ENCODE data around the gene HOXA9.

HOXA9 gene

GRCh38 chr7:27132978-27133377 lies 32.4 kb downstream of the HOXA9 start (continued):
- TF ChIP-seq, protein P1, sequence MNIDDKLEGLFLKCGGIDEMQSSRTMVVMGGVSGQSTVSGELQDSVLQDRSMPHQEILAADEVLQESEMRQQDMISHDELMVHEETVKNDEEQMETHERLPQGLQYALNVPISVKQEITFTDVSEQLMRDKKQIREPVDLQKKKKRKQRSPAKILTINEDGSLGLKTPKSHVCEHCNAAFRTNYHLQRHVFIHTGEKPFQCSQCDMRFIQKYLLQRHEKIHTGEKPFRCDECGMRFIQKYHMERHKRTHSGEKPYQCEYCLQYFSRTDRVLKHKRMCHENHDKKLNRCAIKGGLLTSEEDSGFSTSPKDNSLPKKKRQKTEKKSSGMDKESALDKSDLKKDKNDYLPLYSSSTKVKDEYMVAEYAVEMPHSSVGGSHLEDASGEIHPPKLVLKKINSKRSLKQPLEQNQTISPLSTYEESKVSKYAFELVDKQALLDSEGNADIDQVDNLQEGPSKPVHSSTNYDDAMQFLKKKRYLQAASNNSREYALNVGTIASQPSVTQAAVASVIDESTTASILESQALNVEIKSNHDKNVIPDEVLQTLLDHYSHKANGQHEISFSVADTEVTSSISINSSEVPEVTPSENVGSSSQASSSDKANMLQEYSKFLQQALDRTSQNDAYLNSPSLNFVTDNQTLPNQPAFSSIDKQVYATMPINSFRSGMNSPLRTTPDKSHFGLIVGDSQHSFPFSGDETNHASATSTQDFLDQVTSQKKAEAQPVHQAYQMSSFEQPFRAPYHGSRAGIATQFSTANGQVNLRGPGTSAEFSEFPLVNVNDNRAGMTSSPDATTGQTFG (tag by site-specific recombination; IDR thresholded peaks at IDR 0.05; ENCODE audit: borderline replicate concordance), result no peak
- TF ChIP-seq ZSCAN18 (tag by site-specific recombination; IDR thresholded peaks at IDR 0.05) (no peak), ZNF747 (tag by site-specific recombination; IDR thresholded peaks at IDR 0.05) (no peak), ZNF677 (tag by site-specific recombination; IDR thresholded peaks at IDR 0.05) (no peak), ZNF596 (tag by site-specific recombination; IDR thresholded peaks at IDR 0.05) (no peak), ZNF324 (tag by site-specific recombination; IDR thresholded peaks at IDR 0.05) (no peak), KLF8 (tag by site-specific recombination; IDR thresholded peaks at IDR 0.05) (no peak), ZNF658 (tag by site-specific recombination; IDR thresholded peaks at IDR 0.05) (no peak), ZNF561 (tag by site-specific recombination; IDR thresholded peaks at IDR 0.05; ENCODE audit: borderline replicate concordance) (0 out of 2 replicates have a peak, but pooled peaks have one; percentile 24), ZNF707 (tag by site-specific recombination; IDR thresholded peaks at IDR 0.05) (no peak), ZNF571 (tag by site-specific recombination; IDR thresholded peaks at IDR 0.05) (no peak), ZBTB20 (tag by site-specific recombination; IDR thresholded peaks at IDR 0.05) (no peak), HIC1 (tag by site-specific recombination; IDR thresholded peaks at IDR 0.05) (no peak), ZNF169 (tag by site-specific recombination; IDR thresholded peaks at IDR 0.05) (no peak), ZNF529 (tag by site-specific recombination; IDR thresholded peaks at IDR 0.05; ENCODE audit: insufficient replicate concordance) (no peak), ZNF433 (tag by site-specific recombination; IDR thresholded peaks at IDR 0.05; ENCODE audit: low read depth) (no peak), TCF7L2 (IDR thresholded peaks at IDR 0.05; ENCODE audit: borderline replicate concordance, low read depth, low read length) (no peak), ZNF416 (tag by site-specific recombination; IDR thresholded peaks at IDR 0.05) (no peak), MYNN (tag by site-specific recombination; IDR thresholded peaks at IDR 0.05; ENCODE audit: borderline replicate concordance) (no peak), GLIS1 (tag by site-specific recombination; IDR thresholded peaks at IDR 0.05) (0 out of 2 replicates have a peak, but pooled peaks have one; percentile 17), ZSCAN4 (tag by site-specific recombination; IDR thresholded peaks at IDR 0.05) (no peak)
- TF ChIP-seq, protein P2, sequence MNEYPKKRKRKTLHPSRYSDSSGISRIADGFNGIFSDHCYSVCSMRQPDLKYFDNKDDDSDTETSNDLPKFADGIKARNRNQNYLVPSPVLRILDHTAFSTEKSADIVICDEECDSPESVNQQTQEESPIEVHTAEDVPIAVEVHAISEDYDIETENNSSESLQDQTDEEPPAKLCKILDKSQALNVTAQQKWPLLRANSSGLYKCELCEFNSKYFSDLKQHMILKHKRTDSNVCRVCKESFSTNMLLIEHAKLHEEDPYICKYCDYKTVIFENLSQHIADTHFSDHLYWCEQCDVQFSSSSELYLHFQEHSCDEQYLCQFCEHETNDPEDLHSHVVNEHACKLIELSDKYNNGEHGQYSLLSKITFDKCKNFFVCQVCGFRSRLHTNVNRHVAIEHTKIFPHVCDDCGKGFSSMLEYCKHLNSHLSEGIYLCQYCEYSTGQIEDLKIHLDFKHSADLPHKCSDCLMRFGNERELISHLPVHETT (tag by site-specific recombination; IDR thresholded peaks at IDR 0.05), result 0 out of 2 replicates have a peak, but pooled peaks have one; percentile 34
- TF ChIP-seq, protein P3, sequence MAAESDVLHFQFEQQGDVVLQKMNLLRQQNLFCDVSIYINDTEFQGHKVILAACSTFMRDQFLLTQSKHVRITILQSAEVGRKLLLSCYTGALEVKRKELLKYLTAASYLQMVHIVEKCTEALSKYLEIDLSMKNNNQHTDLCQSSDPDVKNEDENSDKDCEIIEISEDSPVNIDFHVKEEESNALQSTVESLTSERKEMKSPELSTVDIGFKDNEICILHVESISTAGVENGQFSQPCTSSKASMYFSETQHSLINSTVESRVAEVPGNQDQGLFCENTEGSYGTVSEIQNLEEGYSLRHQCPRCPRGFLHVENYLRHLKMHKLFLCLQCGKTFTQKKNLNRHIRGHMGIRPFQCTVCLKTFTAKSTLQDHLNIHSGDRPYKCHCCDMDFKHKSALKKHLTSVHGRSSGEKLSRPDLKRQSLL (tag by site-specific recombination; IDR thresholded peaks at IDR 0.05), result no peak
- TF ChIP-seq, protein P4, sequence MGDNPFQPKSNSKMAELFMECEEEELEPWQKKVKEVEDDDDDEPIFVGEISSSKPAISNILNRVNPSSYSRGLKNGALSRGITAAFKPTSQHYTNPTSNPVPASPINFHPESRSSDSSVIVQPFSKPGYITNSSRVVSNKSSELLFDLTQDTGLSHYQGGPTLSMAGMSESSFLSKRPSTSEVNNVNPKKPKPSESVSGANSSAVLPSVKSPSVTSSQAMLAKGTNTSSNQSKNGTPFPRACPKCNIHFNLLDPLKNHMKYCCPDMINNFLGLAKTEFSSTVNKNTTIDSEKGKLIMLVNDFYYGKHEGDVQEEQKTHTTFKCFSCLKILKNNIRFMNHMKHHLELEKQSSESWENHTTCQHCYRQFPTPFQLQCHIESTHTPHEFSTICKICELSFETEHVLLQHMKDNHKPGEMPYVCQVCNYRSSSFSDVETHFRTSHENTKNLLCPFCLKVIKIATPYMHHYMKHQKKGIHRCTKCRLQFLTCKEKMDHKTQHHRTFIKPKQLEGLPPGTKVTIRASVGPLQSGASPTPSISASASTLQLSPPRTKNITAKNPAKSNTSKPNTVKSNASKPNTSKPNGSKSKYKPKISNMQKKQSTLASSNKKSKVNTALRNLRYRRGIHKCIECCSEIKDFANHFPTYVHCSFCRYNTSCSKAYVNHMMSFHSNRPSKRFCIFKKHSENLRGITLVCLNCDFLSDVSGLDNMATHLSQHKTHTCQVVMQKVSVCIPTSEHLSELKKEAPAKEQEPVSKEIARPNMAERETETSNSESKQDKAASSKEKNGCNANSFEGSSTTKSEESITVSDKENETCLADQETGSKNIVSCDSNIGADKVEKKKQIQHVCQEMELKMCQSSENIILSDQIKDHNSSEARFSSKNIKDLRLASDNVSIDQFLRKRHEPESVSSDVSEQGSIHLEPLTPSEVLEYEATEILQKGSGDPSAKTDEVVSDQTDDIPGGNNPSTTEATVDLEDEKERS (tag by site-specific recombination; IDR thresholded peaks at IDR 0.05), result no peak
- TF ChIP-seq, protein P5, sequence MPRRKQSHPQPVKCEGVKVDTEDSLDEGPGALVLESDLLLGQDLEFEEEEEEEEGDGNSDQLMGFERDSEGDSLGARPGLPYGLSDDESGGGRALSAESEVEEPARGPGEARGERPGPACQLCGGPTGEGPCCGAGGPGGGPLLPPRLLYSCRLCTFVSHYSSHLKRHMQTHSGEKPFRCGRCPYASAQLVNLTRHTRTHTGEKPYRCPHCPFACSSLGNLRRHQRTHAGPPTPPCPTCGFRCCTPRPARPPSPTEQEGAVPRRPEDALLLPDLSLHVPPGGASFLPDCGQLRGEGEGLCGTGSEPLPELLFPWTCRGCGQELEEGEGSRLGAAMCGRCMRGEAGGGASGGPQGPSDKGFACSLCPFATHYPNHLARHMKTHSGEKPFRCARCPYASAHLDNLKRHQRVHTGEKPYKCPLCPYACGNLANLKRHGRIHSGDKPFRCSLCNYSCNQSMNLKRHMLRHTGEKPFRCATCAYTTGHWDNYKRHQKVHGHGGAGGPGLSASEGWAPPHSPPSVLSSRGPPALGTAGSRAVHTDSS (tag by site-specific recombination; IDR thresholded peaks at IDR 0.05), result no peak
